GM21515 (cell line): ENCODE measurements around the gene PCDHGB7.
"Not testable (repeated sequence)": the region's sequence is repeated elsewhere in the genome, so short reads cannot be mapped to it uniquely, and the experiment has no call there.

Source experiments
- ATAC-seq: cut with Tn5 transposase; IDR thresholded peaks from one replicate; pipeline ENCODE4 v1.9.1; 2021; ENCODE audit not compliant: unreplicated experiment

The PCDHGB7 gene

GRCh38 chr5:141417494-141418172 is at the start of gene PCDHGB7:
PCDHGB7 (plus strand) TSS chr5:141417677; CDS start chr5:141417860, 183 bp downstream.
- ATAC-seq: peak; percentile 82

- ATAC-seq: peak; percentile 96
Observed at GRCh38 chr5:141369994-141370848, 47.3 kb upstream of the PCDHGB7 start, which contains the start of gene PCDHGB3. PCDHGB3 (plus strand) TSS chr5:141370242; CDS start chr5:141370395, 153 bp downstream.

GRCh38 chr5:141371572-141372475 is 45.7 kb upstream of the PCDHGB7 start:
- no peak for ATAC-seq

- no peak for ATAC-seq
Observed at GRCh38 chr5:141373673-141374317, 43.7 kb upstream of the PCDHGB7 start, which contains the start of gene PCDHGA6. PCDHGA6 (plus strand) TSS chr5:141373891; CDS start chr5:141374084, 193 bp downstream.

GRCh38 chr5:141374627-141375026 is 42.9 kb upstream of the PCDHGB7 start:
- no peak for ATAC-seq

GRCh38 chr5:141375444-141376155 is 41.9 kb upstream of the PCDHGB7 start:
- not testable (repeated sequence) for ATAC-seq

GRCh38 chr5:141382469-141383294 is 34.8 kb upstream of the PCDHGB7 start, which contains the start of gene PCDHGA7:
PCDHGA7 (plus strand) TSS chr5:141382742; CDS start chr5:141382900, 158 bp downstream.
- ATAC-seq: no peak

- ATAC-seq: no peak
Observed at GRCh38 chr5:141383345-141383744, 34.1 kb upstream of the PCDHGB7 start.

GRCh38 chr5:141384471-141385267 is 32.8 kb upstream of the PCDHGB7 start:
- no peak for ATAC-seq

- peak; percentile 78 for ATAC-seq
Observed at GRCh38 chr5:141387557-141388311, 29.7 kb upstream of the PCDHGB7 start, which contains the start of gene PCDHGB4. PCDHGB4 (plus strand) TSS chr5:141387698; CDS start chr5:141387885, 187 bp downstream.

GRCh38 chr5:141388661-141389060 is 28.8 kb upstream of the PCDHGB7 start:
- no peak for ATAC-seq

GRCh38 chr5:141389153-141390042 is 28.1 kb upstream of the PCDHGB7 start:
- no peak for ATAC-seq

GRCh38 chr5:141392429-141393198 is 24.9 kb upstream of the PCDHGB7 start, which contains the start of gene PCDHGA8:
PCDHGA8 (plus strand) TSS chr5:141392633; CDS start chr5:141392814, 181 bp downstream.
- ATAC-seq: no peak

- no peak for ATAC-seq
Observed at GRCh38 chr5:141393267-141393666, 24.2 kb upstream of the PCDHGB7 start.
